H1 (cell line): ENCODE data around the gene KIAA0513. TPM values are rescaled to one million over a fixed set of nuclear protein-coding genes. Genes with fewer than 3 reads are reported as not detected.

Source experiments
- CREB1 ChIP-seq: IDR thresholded peaks from 2 replicates; pipeline ENCODE4 v1.6.1; 2012; ENCODE audit warnings: inconsistent platforms
- EP300 ChIP-seq, 2 experiments: IDR thresholded peaks; 1 replicate in 1 of 2; 2 replicates in 1 of 2; pipeline ENCODE4 v1.6.1; 2011 to 2012; ENCODE audit warnings: low read depth in 2 of 2, low read length in 2 of 2, mild to moderate bottlenecking in 2 of 2, borderline replicate concordance in 1 of 2, inconsistent platforms in 1 of 2, moderate library complexity in 1 of 2
- RAD21 ChIP-seq, 2 experiments: IDR thresholded peaks in 1 of 2; conservative IDR thresholded peaks in 1 of 2; 2 replicates each; pipeline ENCODE4 v1.6.1; 2011; ENCODE audit warnings: low read depth in 2 of 2, low read length in 2 of 2, improper control_type of control experiment in 1 of 2, inconsistent platforms in 1 of 2, mild to moderate bottlenecking in 1 of 2, moderate library complexity in 1 of 2
- polyA plus RNA-seq, 7 experiments: library from polyadenylated mRNA; depleted of rRNA in 3 of 7; stranded (reverse) in 5 of 7; unstranded in 2 of 7; fragments of >200 nt in 5 of 7; fragments of 200-250 nt in 2 of 7; gene quantifications; 1 replicate in 5 of 7; 2 replicates in 1 of 7; 4 replicates in 1 of 7; pipeline versions ENCODE4 v1.2.1 to v1.2.3, GENCODE V29; 2011 to 2013; ENCODE audit warnings: missing spikeins in 2 of 7, mixed read lengths in 2 of 7
- total RNA-seq: library from RNA; stranded (reverse); fragmentation: NEBNext Ultra II Directional; extraction: Animal tissue kit (Norgen Biotek cat#: 25700); gene quantifications from 2 replicates; pipeline ENCODE4 v1.2.1, GENCODE V29; 2021

Gene KIAA0513
- total and polyA plus RNA-seq, 2 of the 8 experiments (the other 6 are each of a cell fraction or from before 2014, with no cell fraction given): 2.1 to 6.1 TPM

GRCh38 chr16:85027958-85028684, 526 bp downstream of the KIAA0513 start (continued):
- TF ChIP-seq RAD21 (IDR thresholded peaks at IDR 0.05 in 1 of 2, conservative IDR thresholded peaks at IDR 0.05 in 1 of 2; ENCODE audit: low read depth in 2 of 2, low read length in 2 of 2) (peak in 1 of 2 experiments; percentile 18; a peak in 2 of 4 replicates), EP300 (IDR thresholded peaks at IDR 0.05; ENCODE audit: borderline replicate concordance in 1 of 2, low read depth in 2 of 2, low read length in 2 of 2) (no peak), CREB1 (no peak)
